ENCODE results near the gene ZNF423. TPM values are rescaled to one million over a fixed set of nuclear protein-coding genes. Genes with fewer than 3 reads are reported as not detected.

ZNF423 gene
- total RNA-seq, 2 donors from 2014 or later, result 12.3 to 29.3 TPM

- intact Hi-C loops (cut with DNase I), result no loop called here
- DNase-seq (ENCODE audit: low spot score), result peak; percentile 68
Observed at GRCh38 chr16:49716339-49716934, 139.5 kb downstream of the ZNF423 start.

GRCh38 chr16:49713770-49714169, 142.1 kb downstream of the ZNF423 start:
- no peak for DNase-seq (ENCODE audit: low spot score)
- intact Hi-C loops (cut with DNase I), result loop anchor here in 1 of 2 donors (2.0 kb wide), 1 partner anchor 17 kb away; no protein-coding TSS in a partner anchor

GRCh38 chr16:49712542-49712941, 143.4 kb downstream of the ZNF423 start:
- intact Hi-C loops (cut with DNase I), result no loop called here
- peak; percentile 55 for DNase-seq (ENCODE audit: low spot score)

- intact Hi-C loops (cut with DNase I), result no loop called here
- peak; percentile 55 for DNase-seq (ENCODE audit: low spot score)
Observed at GRCh38 chr16:49712106-49712505, 143.8 kb downstream of the ZNF423 start.

GRCh38 chr16:49709057-49709456, 146.9 kb downstream of the ZNF423 start:
- DNase-seq (ENCODE audit: low spot score), result no peak
- intact Hi-C loops (cut with DNase I), result no loop called here

GRCh38 chr16:49708491-49708890, 147.4 kb downstream of the ZNF423 start:
- peak; percentile 62 for DNase-seq (ENCODE audit: low spot score)
- intact Hi-C loops (cut with DNase I), result no loop called here

- peak; percentile 66 for DNase-seq (ENCODE audit: low spot score)
- intact Hi-C loops (cut with DNase I), result no loop called here
Observed at GRCh38 chr16:49706620-49707355, 149.1 kb downstream of the ZNF423 start.

GRCh38 chr16:49704586-49705155, 151.2 kb downstream of the ZNF423 start:
- intact Hi-C loops (cut with DNase I), result loop anchor here in 1 of 2 donors (5.0 kb wide), 1 partner anchor 153 kb away; the partner anchor contains the start of gene ZNF423
- DNase-seq (ENCODE audit: low spot score), result no peak

GRCh38 chr16:49703483-49703882, 152.4 kb downstream of the ZNF423 start:
- intact Hi-C loops (cut with DNase I), result loop anchor here in 1 of 2 donors (5.0 kb wide), 1 partner anchor 154 kb away; the partner anchor contains the start of gene ZNF423
- DNase-seq (ENCODE audit: low spot score), result no peak

- intact Hi-C loops (cut with DNase I), result loop anchor here in 1 of 2 donors (5.0 kb wide), 1 partner anchor 155 kb away; the partner anchor contains the start of gene ZNF423
- DNase-seq (ENCODE audit: low spot score), result peak; percentile 91
Observed at GRCh38 chr16:49701789-49702494, 154.0 kb downstream of the ZNF423 start.

- intact Hi-C loops (cut with DNase I), result loop anchor here in 1 of 2 donors (5.0 kb wide), 1 partner anchor 156 kb away; the partner anchor contains the start of gene ZNF423
- no peak for DNase-seq (ENCODE audit: low spot score)
Observed at GRCh38 chr16:49701065-49701685, 154.7 kb downstream of the ZNF423 start.

- DNase-seq (ENCODE audit: low spot score), result peak; percentile 88
- intact Hi-C loops (cut with DNase I), result loop anchor here in 1 of 2 donors (5.0 kb wide), 1 partner anchor 157 kb away; the partner anchor contains the start of gene ZNF423
Observed at GRCh38 chr16:49700251-49701064, 155.5 kb downstream of the ZNF423 start.

- intact Hi-C loops (cut with DNase I), result loop anchor here in 1 of 2 donors (5.0 kb wide), 1 partner anchor 157 kb away; the partner anchor contains the start of gene ZNF423
- no peak for DNase-seq (ENCODE audit: low spot score)
Observed at GRCh38 chr16:49699841-49700175, 156.1 kb downstream of the ZNF423 start.

GRCh38 chr16:49698931-49699840, 156.7 kb downstream of the ZNF423 start:
- peak; percentile 94 for DNase-seq (ENCODE audit: low spot score)
- intact Hi-C loops (cut with DNase I), result loop anchor here in 1 of 2 donors (1.0 kb wide), 1 partner anchor 34 kb away; no protein-coding TSS in a partner anchor

- no peak for DNase-seq (ENCODE audit: low spot score)
- intact Hi-C loops (cut with DNase I), result loop anchor here in 1 of 2 donors (1.0 kb wide), 1 partner anchor 33 kb away; no protein-coding TSS in a partner anchor
Observed at GRCh38 chr16:49698453-49698815, 157.5 kb downstream of the ZNF423 start.

GRCh38 chr16:49697631-49698452, 158.1 kb downstream of the ZNF423 start:
- intact Hi-C loops (cut with DNase I), result loop anchor here in 1 of 2 donors (1.0 kb wide), 1 partner anchor 33 kb away; no protein-coding TSS in a partner anchor
- DNase-seq (ENCODE audit: low spot score), result no peak

Data from posterior vena cava (tissue), 2 donors.